PC-9 (cell line): ENCODE results near the gene H3-3A.

Experiments
- EZH2 ChIP-seq: fragments of 200-600 bp; sonication (generic); IDR thresholded peaks from 2 replicates; pipeline ENCODE4 v1.8.0; 2017; ENCODE audit warnings: antibody characterized with exemption, low read depth
- TF ChIP-seq, protein P1 (sequence below): fragments of 200-600 bp; sonication (generic); conservative IDR thresholded peaks from 2 replicates; pipeline ENCODE4 v1.6.1; 2017; ENCODE audit warnings: mixed run types, antibody characterized with exemption, mild to moderate bottlenecking, moderate library complexity

DNA sequence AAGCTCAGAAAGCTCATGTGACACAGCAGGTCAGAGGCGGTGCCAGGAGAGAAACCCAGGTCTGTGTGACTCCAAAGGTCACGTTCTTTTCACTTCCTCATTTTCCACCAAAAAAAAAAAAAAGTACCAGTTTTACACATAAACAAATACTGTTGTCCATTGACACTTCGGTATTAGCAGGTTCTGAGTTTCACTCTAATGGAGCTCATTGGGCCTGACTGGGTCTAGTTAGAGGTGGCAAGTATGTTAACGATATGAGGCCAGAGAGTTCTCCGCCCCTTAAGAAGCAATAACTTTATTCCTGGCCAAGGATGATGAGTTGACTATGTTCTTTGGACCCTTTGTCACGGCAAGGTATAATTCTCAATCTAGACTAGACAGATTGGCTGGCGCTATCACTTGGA, 33.4 kb upstream of the H3-3A start:
- TF ChIP-seq, protein P1, sequence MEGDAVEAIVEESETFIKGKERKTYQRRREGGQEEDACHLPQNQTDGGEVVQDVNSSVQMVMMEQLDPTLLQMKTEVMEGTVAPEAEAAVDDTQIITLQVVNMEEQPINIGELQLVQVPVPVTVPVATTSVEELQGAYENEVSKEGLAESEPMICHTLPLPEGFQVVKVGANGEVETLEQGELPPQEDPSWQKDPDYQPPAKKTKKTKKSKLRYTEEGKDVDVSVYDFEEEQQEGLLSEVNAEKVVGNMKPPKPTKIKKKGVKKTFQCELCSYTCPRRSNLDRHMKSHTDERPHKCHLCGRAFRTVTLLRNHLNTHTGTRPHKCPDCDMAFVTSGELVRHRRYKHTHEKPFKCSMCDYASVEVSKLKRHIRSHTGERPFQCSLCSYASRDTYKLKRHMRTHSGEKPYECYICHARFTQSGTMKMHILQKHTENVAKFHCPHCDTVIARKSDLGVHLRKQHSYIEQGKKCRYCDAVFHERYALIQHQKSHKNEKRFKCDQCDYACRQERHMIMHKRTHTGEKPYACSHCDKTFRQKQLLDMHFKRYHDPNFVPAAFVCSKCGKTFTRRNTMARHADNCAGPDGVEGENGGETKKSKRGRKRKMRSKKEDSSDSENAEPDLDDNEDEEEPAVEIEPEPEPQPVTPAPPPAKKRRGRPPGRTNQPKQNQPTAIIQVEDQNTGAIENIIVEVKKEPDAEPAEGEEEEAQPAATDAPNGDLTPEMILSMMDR, result no peak
- TF ChIP-seq EZH2, result no peak
